ENCODE measurements around the gene MYCL.

The MYCL gene

GRCh38 chr1:39901714-39902459, at the start of gene MYCL:
Gene MYCL, minus strand, starts transcription at chr1:39901917. Its CDS starts 483 bp downstream, at chr1:39901434.
- Histone ChIP-seq H3K9ac (ENCODE audit: low read length) (peak within 1 kb of the TSS; percentile 48), H3K4me1 (ENCODE audit: control insufficient read depth, insufficient read depth, low read length) (peaks cover 8% of the 10 kb centered on the region), H3K9me3 (ENCODE audit: control insufficient read depth, low read length) (no peaks in the 10 kb centered on the region), H3K36me3 (ENCODE audit: control insufficient read depth, insufficient read depth, low read length, severe bottlenecking) (no peaks in the 10 kb centered on the region), H3K27me3 (replicated peaks; ENCODE audit: control insufficient read depth, insufficient read depth, low read length) (peaks cover 46% of the 10 kb centered on the region), H3K4me3 (ENCODE audit: low read length) (peak within 1 kb of the TSS; percentile 81)
- DNase-seq (ENCODE audit: low read depth): peak; percentile 72

- H3K27me3 ChIP-seq (replicated peaks; ENCODE audit: control insufficient read depth, insufficient read depth, low read length): peaks cover 5% of the 10 kb centered on the region
- no peaks in the 10 kb centered on the region for H3K9me3 ChIP-seq (ENCODE audit: control insufficient read depth, low read length)
- no peak overlapping the region for H3K9ac ChIP-seq (ENCODE audit: low read length)
- H3K4me3 ChIP-seq (ENCODE audit: low read length): no peak overlapping the region
- no peak for DNase-seq (ENCODE audit: low read depth)
- peaks cover 11% of the 10 kb centered on the region for H3K4me1 ChIP-seq (ENCODE audit: control insufficient read depth, insufficient read depth, low read length)
- no peaks in the 10 kb centered on the region for H3K36me3 ChIP-seq (ENCODE audit: control insufficient read depth, insufficient read depth, low read length, severe bottlenecking)
These were observed 48.2 kb upstream of the MYCL start for GRCh38 chr1:39949891-39950290.

GRCh38 chr1:39947260-39947659, 45.5 kb upstream of the MYCL start:
- no peak overlapping the region for H3K4me3 ChIP-seq (ENCODE audit: low read length)
- H3K36me3 ChIP-seq (ENCODE audit: control insufficient read depth, insufficient read depth, low read length, severe bottlenecking): no peaks in the 10 kb centered on the region
- peaks cover 8% of the 10 kb centered on the region for H3K27me3 ChIP-seq (replicated peaks; ENCODE audit: control insufficient read depth, insufficient read depth, low read length)
- H3K4me1 ChIP-seq (ENCODE audit: control insufficient read depth, insufficient read depth, low read length): peaks cover under 1% of the 10 kb centered on the region
- no peaks in the 10 kb centered on the region for H3K9me3 ChIP-seq (ENCODE audit: control insufficient read depth, low read length)
- no peak overlapping the region for H3K9ac ChIP-seq (ENCODE audit: low read length)
- no peak for DNase-seq (ENCODE audit: low read depth)

GRCh38 chr1:39946216-39946615, 44.5 kb upstream of the MYCL start:
- Histone ChIP-seq H3K36me3 (ENCODE audit: control insufficient read depth, insufficient read depth, low read length, severe bottlenecking) (no peaks in the 10 kb centered on the region), H3K9ac (ENCODE audit: low read length) (no peak overlapping the region), H3K27me3 (replicated peaks; ENCODE audit: control insufficient read depth, insufficient read depth, low read length) (peaks cover 19% of the 10 kb centered on the region), H3K4me1 (ENCODE audit: control insufficient read depth, insufficient read depth, low read length) (no peaks in the 10 kb centered on the region), H3K4me3 (ENCODE audit: low read length) (no peak overlapping the region), H3K9me3 (ENCODE audit: control insufficient read depth, low read length) (no peaks in the 10 kb centered on the region)
- no peak for DNase-seq (ENCODE audit: low read depth)

- no peak for DNase-seq (ENCODE audit: low read depth)
- Histone ChIP-seq H3K4me1 (ENCODE audit: control insufficient read depth, insufficient read depth, low read length) (no peaks in the 10 kb centered on the region), H3K9ac (ENCODE audit: low read length) (no peak overlapping the region), H3K27me3 (replicated peaks; ENCODE audit: control insufficient read depth, insufficient read depth, low read length) (peaks cover 25% of the 10 kb centered on the region), H3K4me3 (ENCODE audit: low read length) (no peak overlapping the region), H3K36me3 (ENCODE audit: control insufficient read depth, insufficient read depth, low read length, severe bottlenecking) (no peaks in the 10 kb centered on the region), H3K9me3 (ENCODE audit: control insufficient read depth, low read length) (no peaks in the 10 kb centered on the region)
These were observed 42.8 kb upstream of the MYCL start for GRCh38 chr1:39944410-39945112.

GRCh38 chr1:39943471-39944290, 42.0 kb upstream of the MYCL start:
- Histone ChIP-seq H3K27me3 (replicated peaks; ENCODE audit: control insufficient read depth, insufficient read depth, low read length) (peaks cover 25% of the 10 kb centered on the region), H3K9ac (ENCODE audit: low read length) (no peak overlapping the region)

GRCh38 chr1:39940980-39941871, 39.5 kb upstream of the MYCL start:
- no peaks in the 10 kb centered on the region for H3K4me1 ChIP-seq (ENCODE audit: control insufficient read depth, insufficient read depth, low read length)
- H3K4me3 ChIP-seq (ENCODE audit: low read length): no peak overlapping the region
- H3K9me3 ChIP-seq (ENCODE audit: control insufficient read depth, low read length): no peaks in the 10 kb centered on the region
- no peak overlapping the region for H3K9ac ChIP-seq (ENCODE audit: low read length)
- DNase-seq (ENCODE audit: low read depth): no peak
- no peaks in the 10 kb centered on the region for H3K36me3 ChIP-seq (ENCODE audit: control insufficient read depth, insufficient read depth, low read length, severe bottlenecking)
- peaks cover 20% of the 10 kb centered on the region for H3K27me3 ChIP-seq (replicated peaks; ENCODE audit: control insufficient read depth, insufficient read depth, low read length)

More at GRCh38 chr1:39943471-39944290, 42.0 kb upstream of the MYCL start:
- no peak for DNase-seq (ENCODE audit: low read depth)
- H3K4me1 ChIP-seq (ENCODE audit: control insufficient read depth, insufficient read depth, low read length): no peaks in the 10 kb centered on the region
- no peaks in the 10 kb centered on the region for H3K36me3 ChIP-seq (ENCODE audit: control insufficient read depth, insufficient read depth, low read length, severe bottlenecking)
- no peak overlapping the region for H3K4me3 ChIP-seq (ENCODE audit: low read length)
- no peaks in the 10 kb centered on the region for H3K9me3 ChIP-seq (ENCODE audit: control insufficient read depth, low read length)

- H3K4me3 ChIP-seq (ENCODE audit: low read length): no peak overlapping the region
- H3K36me3 ChIP-seq (ENCODE audit: control insufficient read depth, insufficient read depth, low read length, severe bottlenecking): no peaks in the 10 kb centered on the region
- no peak for DNase-seq (ENCODE audit: low read depth)
- H3K9me3 ChIP-seq (ENCODE audit: control insufficient read depth, low read length): no peaks in the 10 kb centered on the region
- H3K27me3 ChIP-seq (replicated peaks; ENCODE audit: control insufficient read depth, insufficient read depth, low read length): peaks cover 20% of the 10 kb centered on the region
- peaks cover 2% of the 10 kb centered on the region for H3K4me1 ChIP-seq (ENCODE audit: control insufficient read depth, insufficient read depth, low read length)
- no peak overlapping the region for H3K9ac ChIP-seq (ENCODE audit: low read length)
These were observed 38.5 kb upstream of the MYCL start for GRCh38 chr1:39940253-39940652.

GRCh38 chr1:39938856-39939255, 37.1 kb upstream of the MYCL start:
- H3K4me3 ChIP-seq (ENCODE audit: low read length): no peak overlapping the region
- peaks cover 20% of the 10 kb centered on the region for H3K27me3 ChIP-seq (replicated peaks; ENCODE audit: control insufficient read depth, insufficient read depth, low read length)
- DNase-seq (ENCODE audit: low read depth): no peak
- no peak overlapping the region for H3K9ac ChIP-seq (ENCODE audit: low read length)
- H3K36me3 ChIP-seq (ENCODE audit: control insufficient read depth, insufficient read depth, low read length, severe bottlenecking): no peaks in the 10 kb centered on the region
- H3K9me3 ChIP-seq (ENCODE audit: control insufficient read depth, low read length): no peaks in the 10 kb centered on the region
- H3K4me1 ChIP-seq (ENCODE audit: control insufficient read depth, insufficient read depth, low read length): peaks cover 12% of the 10 kb centered on the region

GRCh38 chr1:39936724-39937491, 35.2 kb upstream of the MYCL start:
- H3K4me1 ChIP-seq (ENCODE audit: control insufficient read depth, insufficient read depth, low read length): peaks cover 16% of the 10 kb centered on the region
- H3K27me3 ChIP-seq (replicated peaks; ENCODE audit: control insufficient read depth, insufficient read depth, low read length): peaks cover 13% of the 10 kb centered on the region
- H3K4me3 ChIP-seq (ENCODE audit: low read length): no peak overlapping the region
- no peak overlapping the region for H3K9ac ChIP-seq (ENCODE audit: low read length)
- DNase-seq (ENCODE audit: low read depth): no peak
- H3K36me3 ChIP-seq (ENCODE audit: control insufficient read depth, insufficient read depth, low read length, severe bottlenecking): no peaks in the 10 kb centered on the region
- no peaks in the 10 kb centered on the region for H3K9me3 ChIP-seq (ENCODE audit: control insufficient read depth, low read length)

Data from adipocyte (in vitro differentiated cells).